ENCODE data around the gene SPATA1. TPM values are rescaled to one million over a fixed set of nuclear protein-coding genes. Genes with fewer than 3 reads are reported as not detected.
A peak's percentile ranks its signal among the peaks of the same experiment; 100 is the strongest.

Gene SPATA1
- total and polyA plus RNA-seq, 4 donors, result 0.90 to 2.7 (median 1.9) TPM; not detected in 1

GRCh38 chr1:84538599-84538998 is 32.4 kb downstream of the SPATA1 start:
- ATAC-seq (ENCODE audit: low FRiP score) (no peak), DNase-seq (no peak)
- Histone ChIP-seq H3K4me3 (ENCODE audit: low read length in 2 of 2) (no peak overlapping the region), H3K27ac (ENCODE audit: low read depth in 1 of 2, low read length in 2 of 2) (no peak overlapping the region), H3K27me3 (ENCODE audit: control insufficient read depth in 1 of 2, insufficient read depth in 2 of 2, low read length in 1 of 2) (no peaks in the 10 kb centered on the region), H3K36me3 (ENCODE audit: control insufficient read depth in 1 of 2, insufficient read depth in 2 of 2, low read length in 1 of 2) (peaks cover 1 to 2% of the 10 kb centered on the region in 2 donors), H3K4me1 (ENCODE audit: control insufficient read depth in 1 of 2, insufficient read depth in 2 of 2, low read length in 2 of 2) (no peaks in the 10 kb centered on the region), H3K9me3 (ENCODE audit: control insufficient read depth, low read length) (no peaks in the 10 kb centered on the region)
- intact Hi-C loops (cut with DNase I), result no loop called here

- H3K36me3 ChIP-seq (ENCODE audit: control insufficient read depth in 1 of 2, insufficient read depth in 2 of 2, low read length in 1 of 2), result peaks cover 1 to 2% of the 10 kb centered on the region in 2 donors
- H3K27ac ChIP-seq (ENCODE audit: low read depth in 1 of 2, low read length in 2 of 2), result no peak overlapping the region
- no peak overlapping the region for H3K4me3 ChIP-seq (ENCODE audit: low read length in 2 of 2)
- ATAC-seq (ENCODE audit: low FRiP score), result no peak
- H3K27me3 ChIP-seq (ENCODE audit: control insufficient read depth in 1 of 2, insufficient read depth in 2 of 2, low read length in 1 of 2), result no peaks in the 10 kb centered on the region
- no peaks in the 10 kb centered on the region for H3K9me3 ChIP-seq (ENCODE audit: control insufficient read depth, low read length)
- no peaks in the 10 kb centered on the region for H3K4me1 ChIP-seq (ENCODE audit: control insufficient read depth in 1 of 2, insufficient read depth in 2 of 2, low read length in 2 of 2)
- DNase-seq, result no peak
- intact Hi-C loops (cut with DNase I), result no loop called here
- 80 to 81% methylated on average over 3 of the region's 3 CpGs for WGBS, 2 donors
Measured at GRCh38 chr1:84539972-84540371, 33.8 kb downstream of the SPATA1 start.

GRCh38 chr1:84540759-84541158 is 34.6 kb downstream of the SPATA1 start:
- H3K27ac ChIP-seq (ENCODE audit: low read depth in 1 of 2, low read length in 2 of 2), result no peak overlapping the region
- intact Hi-C loops (cut with DNase I), result no loop called here
- H3K4me1 ChIP-seq (ENCODE audit: control insufficient read depth in 1 of 2, insufficient read depth in 2 of 2, low read length in 2 of 2), result no peaks in the 10 kb centered on the region
- no peaks in the 10 kb centered on the region for H3K27me3 ChIP-seq (ENCODE audit: control insufficient read depth in 1 of 2, insufficient read depth in 2 of 2, low read length in 1 of 2)
- no peak overlapping the region for H3K4me3 ChIP-seq (ENCODE audit: low read length in 2 of 2)
- ATAC-seq (ENCODE audit: low FRiP score) (no peak), DNase-seq (no peak)
- WGBS, 2 donors, result 19 to 22% methylated on average over 1 of the region's 1 CpG
- H3K9me3 ChIP-seq (ENCODE audit: control insufficient read depth, low read length), result no peaks in the 10 kb centered on the region
- peaks cover 1 to 2% of the 10 kb centered on the region in 2 donors for H3K36me3 ChIP-seq (ENCODE audit: control insufficient read depth in 1 of 2, insufficient read depth in 2 of 2, low read length in 1 of 2)

- no peak overlapping the region for H3K4me3 ChIP-seq (ENCODE audit: low read length in 2 of 2)
- intact Hi-C loops (cut with DNase I), result no loop called here
- no peak overlapping the region for H3K27ac ChIP-seq (ENCODE audit: low read depth in 1 of 2, low read length in 2 of 2)
- H3K4me1 ChIP-seq (ENCODE audit: control insufficient read depth in 1 of 2, insufficient read depth in 2 of 2, low read length in 2 of 2), result no peaks in the 10 kb centered on the region
- ATAC-seq (ENCODE audit: low FRiP score), result no peak
- H3K27me3 ChIP-seq (ENCODE audit: control insufficient read depth in 1 of 2, insufficient read depth in 2 of 2, low read length in 1 of 2), result no peaks in the 10 kb centered on the region
- WGBS, 2 donors, result 82 to 96% methylated on average over 4 of the region's 4 CpGs
- H3K36me3 ChIP-seq (ENCODE audit: control insufficient read depth in 1 of 2, insufficient read depth in 2 of 2, low read length in 1 of 2), result peaks cover 1 to 2% of the 10 kb centered on the region in 2 donors
- H3K9me3 ChIP-seq (ENCODE audit: control insufficient read depth, low read length), result no peaks in the 10 kb centered on the region
- no peak for DNase-seq
Measured at GRCh38 chr1:84541679-84542078, 35.5 kb downstream of the SPATA1 start.

- Histone ChIP-seq H3K27me3 (ENCODE audit: control insufficient read depth in 1 of 2, insufficient read depth in 2 of 2, low read length in 1 of 2) (no peaks in the 10 kb centered on the region), H3K27ac (ENCODE audit: low read depth in 1 of 2, low read length in 2 of 2) (no peak overlapping the region), H3K9me3 (ENCODE audit: control insufficient read depth, low read length) (no peaks in the 10 kb centered on the region), H3K4me3 (ENCODE audit: low read length in 2 of 2) (no peak overlapping the region), H3K36me3 (ENCODE audit: control insufficient read depth in 1 of 2, insufficient read depth in 2 of 2, low read length in 1 of 2) (no peaks in the 10 kb centered on the region), H3K4me1 (ENCODE audit: control insufficient read depth in 1 of 2, insufficient read depth in 2 of 2, low read length in 2 of 2) (no peaks in the 10 kb centered on the region)
- ATAC-seq (ENCODE audit: low FRiP score) (no peak), DNase-seq (no peak)
- WGBS, 2 donors, result 83 to 86% methylated on average over 2 of the region's 2 CpGs
- intact Hi-C loops (cut with DNase I), result no loop called here
Measured at GRCh38 chr1:84550826-84551225, 44.6 kb downstream of the SPATA1 start.

- no peaks in the 10 kb centered on the region for H3K36me3 ChIP-seq (ENCODE audit: control insufficient read depth in 1 of 2, insufficient read depth in 2 of 2, low read length in 1 of 2)
- H3K9me3 ChIP-seq (ENCODE audit: control insufficient read depth, low read length), result no peaks in the 10 kb centered on the region
- no peak overlapping the region for H3K27ac ChIP-seq (ENCODE audit: low read depth in 1 of 2, low read length in 2 of 2)
- DNase-seq, result no peak
- H3K27me3 ChIP-seq (ENCODE audit: control insufficient read depth in 1 of 2, insufficient read depth in 2 of 2, low read length in 1 of 2), result no peaks in the 10 kb centered on the region
- intact Hi-C loops (cut with DNase I), result no loop called here
- peaks cover 2 to 5% of the 10 kb centered on the region in 2 donors for H3K4me1 ChIP-seq (ENCODE audit: control insufficient read depth in 1 of 2, insufficient read depth in 2 of 2, low read length in 2 of 2)
- H3K4me3 ChIP-seq (ENCODE audit: low read length in 2 of 2), result no peak overlapping the region
- ATAC-seq (ENCODE audit: low FRiP score), result no peak
Measured at GRCh38 chr1:84569216-84569615, 63.0 kb downstream of the SPATA1 start.

GRCh38 chr1:84570436-84571149 is 64.4 kb downstream of the SPATA1 start:
- intact Hi-C loops (cut with DNase I), result loop anchor here in 1 of 2 donors (5.0 kb wide), 1 partner anchor 63 kb away; the partner anchor contains the start of genes GNG5 and SPATA1
- Histone ChIP-seq H3K9me3 (ENCODE audit: control insufficient read depth, low read length) (no peaks in the 10 kb centered on the region), H3K27ac (ENCODE audit: low read depth in 1 of 2, low read length in 2 of 2) (no peak overlapping the region), H3K36me3 (ENCODE audit: control insufficient read depth in 1 of 2, insufficient read depth in 2 of 2, low read length in 1 of 2) (no peaks in the 10 kb centered on the region), H3K4me3 (ENCODE audit: low read length in 2 of 2) (no peak overlapping the region), H3K4me1 (ENCODE audit: control insufficient read depth in 1 of 2, insufficient read depth in 2 of 2, low read length in 2 of 2) (peaks cover 2 to 5% of the 10 kb centered on the region in 2 donors), H3K27me3 (ENCODE audit: control insufficient read depth in 1 of 2, insufficient read depth in 2 of 2, low read length in 1 of 2) (no peaks in the 10 kb centered on the region)
- WGBS, 2 donors, result 79 to 85% methylated on average over 7 of the region's 7 CpGs
- no peak for DNase-seq
- no peak for ATAC-seq (ENCODE audit: low FRiP score)

GRCh38 chr1:84571150-84571535 is 65.0 kb downstream of the SPATA1 start:
- ATAC-seq (ENCODE audit: low FRiP score) (no peak), DNase-seq (no peak)
- Histone ChIP-seq H3K9me3 (ENCODE audit: control insufficient read depth, low read length) (no peaks in the 10 kb centered on the region), H3K4me3 (ENCODE audit: low read length in 2 of 2) (no peak overlapping the region), H3K36me3 (ENCODE audit: control insufficient read depth in 1 of 2, insufficient read depth in 2 of 2, low read length in 1 of 2) (no peaks in the 10 kb centered on the region), H3K27ac (ENCODE audit: low read depth in 1 of 2, low read length in 2 of 2) (no peak overlapping the region), H3K4me1 (ENCODE audit: control insufficient read depth in 1 of 2, insufficient read depth in 2 of 2, low read length in 2 of 2) (peaks cover 2 to 5% of the 10 kb centered on the region in 2 donors), H3K27me3 (ENCODE audit: control insufficient read depth in 1 of 2, insufficient read depth in 2 of 2, low read length in 1 of 2) (no peaks in the 10 kb centered on the region)
- 92 to 98% methylated on average over 2 of the region's 2 CpGs for WGBS, 2 donors
- intact Hi-C loops (cut with DNase I), result loop anchor here in 1 of 2 donors (5.0 kb wide), 1 partner anchor 64 kb away; the partner anchor contains the start of genes GNG5 and SPATA1

GRCh38 chr1:84573481-84573966 is 67.3 kb downstream of the SPATA1 start:
- Histone ChIP-seq H3K9me3 (ENCODE audit: control insufficient read depth, low read length) (no peaks in the 10 kb centered on the region), H3K27ac (ENCODE audit: low read depth in 1 of 2, low read length in 2 of 2) (peak overlapping the region; percentile 70 to 98), H3K4me1 (ENCODE audit: control insufficient read depth in 1 of 2, insufficient read depth in 2 of 2, low read length in 2 of 2) (peaks cover 2 to 5% of the 10 kb centered on the region in 2 donors), H3K36me3 (ENCODE audit: control insufficient read depth in 1 of 2, insufficient read depth in 2 of 2, low read length in 1 of 2) (no peaks in the 10 kb centered on the region), H3K4me3 (ENCODE audit: low read length in 2 of 2) (peak overlapping the region; percentile 47 to 97), H3K27me3 (ENCODE audit: control insufficient read depth in 1 of 2, insufficient read depth in 2 of 2, low read length in 1 of 2) (no peaks in the 10 kb centered on the region)
- intact Hi-C loops (cut with DNase I), result loop anchor here (2.0 to 5.0 kb wide), 3 partner anchors 25 to 67 kb away; partner anchors contain the start of genes GNG5 (in 2 of the 2) and SPATA1 (in 2 of the 2)
- DNase-seq, result no peak
- no peak for ATAC-seq (ENCODE audit: low FRiP score)
- WGBS, 2 donors, result 3% methylated on average over 5 of the region's 5 CpGs
